ENCODE results near the gene PCNX2. TPM values are rescaled to one million over a fixed set of nuclear protein-coding genes. Genes with fewer than 3 reads are reported as not detected.
"Not testable (repeated sequence)": the region's sequence is repeated elsewhere in the genome, so short reads cannot be mapped to it uniquely, and the experiment has no call there.

PCNX2 gene
- total RNA-seq, 1 experiment from 2014 or later: 4.8 TPM

DNA sequence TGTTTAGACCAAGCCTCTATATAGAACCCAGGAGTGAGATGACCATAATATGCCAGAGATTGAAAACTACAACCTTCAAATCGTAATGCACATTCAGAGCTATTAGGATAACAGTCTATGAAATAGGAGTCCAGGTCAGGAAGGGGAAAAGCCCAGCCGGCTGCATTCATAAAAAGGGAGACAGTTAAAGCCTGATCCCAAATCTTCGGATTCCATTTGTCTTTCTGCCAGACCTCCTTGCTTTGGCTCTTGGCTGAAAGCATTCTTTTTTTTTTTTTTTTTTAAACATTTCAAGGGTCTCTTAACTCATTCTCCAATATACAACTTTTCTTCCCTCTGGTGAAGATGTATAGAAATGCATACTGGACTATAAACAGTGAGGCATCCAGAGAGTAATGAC is 264.0 kb downstream of the PCNX2 start:
- DNase-seq (ENCODE audit: low read depth, low spot score): no peak
- in situ Hi-C loops (cut with HindIII; ENCODE audit: low pct_unique_long_range_greater_than_20kb, low sequenced_read_pairs): no loop called here

DNA sequence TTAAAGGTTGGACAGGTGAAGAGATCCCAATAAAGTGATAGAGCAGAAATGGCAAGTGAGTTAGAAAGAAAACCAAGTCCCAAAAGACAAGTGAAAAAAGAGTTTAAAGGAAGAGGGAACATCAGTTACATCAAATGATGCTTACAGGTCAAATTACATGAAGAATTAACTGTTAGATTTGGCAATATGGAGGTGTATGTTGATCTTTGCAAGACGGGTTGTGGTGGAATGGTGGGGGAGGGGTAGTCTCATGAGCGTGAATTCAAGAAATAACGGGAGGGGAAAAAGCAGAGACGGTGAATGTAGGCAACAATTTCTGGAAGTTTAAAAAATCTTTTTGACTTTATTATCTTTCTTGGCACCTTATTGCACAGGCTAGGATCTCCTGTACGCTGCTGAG is 268.5 kb downstream of the PCNX2 start:
- in situ Hi-C loops (cut with HindIII; ENCODE audit: low pct_unique_long_range_greater_than_20kb, low sequenced_read_pairs): no loop called here
- no peak for DNase-seq (ENCODE audit: low read depth, low spot score)

DNA sequence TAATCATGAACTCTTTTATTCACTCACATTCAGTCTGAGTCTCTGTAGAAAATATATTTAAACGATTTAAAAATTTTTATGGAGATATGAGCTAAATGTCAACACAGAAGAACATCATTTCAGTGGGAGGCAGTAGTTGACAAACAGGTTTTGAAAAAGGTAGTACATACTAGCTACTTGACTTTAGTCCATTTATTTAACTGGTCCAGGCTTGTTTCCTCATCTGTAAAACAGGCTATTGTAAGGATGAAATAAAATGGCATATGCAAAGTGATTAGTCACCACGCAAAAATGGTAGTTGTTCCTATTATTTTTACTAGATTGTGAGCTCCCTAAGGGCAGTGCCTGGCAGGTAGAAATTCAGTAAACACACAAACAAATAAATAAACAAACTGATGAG is 270.0 kb downstream of the PCNX2 start:
- no peak for DNase-seq (ENCODE audit: low read depth, low spot score)
- in situ Hi-C loops (cut with HindIII; ENCODE audit: low pct_unique_long_range_greater_than_20kb, low sequenced_read_pairs): no loop called here

DNA sequence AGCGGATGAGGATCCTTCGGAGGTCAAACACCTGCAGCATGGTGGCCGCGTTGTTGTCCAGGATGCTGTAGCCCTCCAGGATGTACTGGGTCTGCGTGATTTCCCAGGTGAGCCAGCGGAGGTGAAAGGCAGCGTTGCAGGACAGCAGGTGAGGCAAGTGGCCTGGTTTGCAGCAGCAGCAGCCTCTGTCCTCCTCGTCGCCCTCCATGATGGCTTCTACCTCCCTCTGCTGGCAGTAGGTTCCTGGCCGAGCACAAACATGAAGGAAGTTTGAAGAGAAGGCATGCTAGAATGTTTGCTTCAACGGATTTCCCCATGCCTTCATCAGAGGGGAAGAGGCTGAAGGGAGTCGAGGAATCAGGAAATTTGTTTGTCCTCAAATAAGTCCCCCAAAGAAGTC is 270.4 kb downstream of the PCNX2 start:
- in situ Hi-C loops (cut with HindIII; ENCODE audit: low pct_unique_long_range_greater_than_20kb, low sequenced_read_pairs): no loop called here
- DNase-seq (ENCODE audit: low read depth, low spot score): peak; percentile 61

DNA sequence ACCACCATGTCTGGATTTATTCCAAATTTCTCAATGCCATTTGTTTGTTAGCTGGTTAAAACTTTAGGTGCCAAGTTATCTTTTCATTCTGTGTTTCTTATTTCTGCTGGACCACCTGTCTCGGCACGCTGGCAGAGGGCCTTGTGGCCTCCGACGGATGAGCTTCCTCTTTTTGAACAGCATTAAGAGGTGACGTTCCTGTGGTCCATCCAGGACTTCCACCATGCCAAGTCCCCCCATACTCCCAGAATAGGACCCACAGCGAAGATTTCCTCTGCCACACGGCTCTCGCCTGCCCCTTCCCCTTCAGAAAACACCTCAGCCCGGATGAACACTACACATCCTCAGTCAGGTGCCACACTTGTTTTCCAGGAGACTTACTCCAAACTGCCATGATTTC is 271.3 kb downstream of the PCNX2 start:
- in situ Hi-C loops (cut with HindIII; ENCODE audit: low pct_unique_long_range_greater_than_20kb, low sequenced_read_pairs): no loop called here
- no peak for DNase-seq (ENCODE audit: low read depth, low spot score)

DNA sequence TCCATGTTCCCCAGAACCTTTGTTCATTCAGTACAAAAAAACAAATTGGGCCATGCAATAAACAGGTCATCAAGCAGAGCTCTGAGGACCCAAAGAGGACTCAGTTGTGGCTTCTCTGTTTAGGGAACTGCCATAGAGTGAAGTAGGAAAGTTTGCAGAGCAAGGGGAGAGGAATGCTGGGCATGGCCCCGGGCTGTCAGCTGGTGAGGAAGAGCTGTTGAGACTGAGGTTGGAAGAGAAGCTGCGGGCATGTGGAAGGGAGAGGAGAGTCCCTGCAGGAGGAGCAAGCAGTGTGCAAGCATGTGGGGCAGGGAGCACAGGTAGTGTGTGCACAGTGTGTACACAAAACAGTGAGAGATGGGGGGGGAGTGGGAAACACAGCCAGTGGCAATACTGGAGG is 273.3 kb downstream of the PCNX2 start:
- in situ Hi-C loops (cut with HindIII; ENCODE audit: low pct_unique_long_range_greater_than_20kb, low sequenced_read_pairs): no loop called here

DNA sequence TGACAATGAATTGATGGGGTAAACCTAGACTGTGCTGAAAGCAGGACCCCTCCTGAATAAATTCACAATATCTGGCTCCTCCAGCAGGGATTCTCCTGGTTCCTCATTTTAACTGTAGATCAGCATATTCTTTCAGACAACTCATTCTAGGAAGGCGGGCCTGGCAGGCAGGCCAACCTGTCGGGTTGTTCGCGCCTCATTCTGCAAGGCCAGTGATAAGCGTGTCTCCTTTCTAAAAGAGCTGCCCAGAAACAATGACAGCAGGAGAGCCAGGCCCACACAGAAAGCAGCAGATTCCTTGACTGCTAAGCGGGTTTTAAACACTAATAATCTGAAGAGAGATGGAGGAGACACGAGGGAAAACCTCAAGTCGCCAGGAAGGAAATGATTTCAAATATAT is 275.1 kb downstream of the PCNX2 start:
- DNase-seq (ENCODE audit: low read depth, low spot score): no peak
- in situ Hi-C loops (cut with HindIII; ENCODE audit: low pct_unique_long_range_greater_than_20kb, low sequenced_read_pairs): no loop called here

More for the DNA sequence above, 273.3 kb downstream of the PCNX2 start:
- no peak for DNase-seq (ENCODE audit: low read depth, low spot score)

DNA sequence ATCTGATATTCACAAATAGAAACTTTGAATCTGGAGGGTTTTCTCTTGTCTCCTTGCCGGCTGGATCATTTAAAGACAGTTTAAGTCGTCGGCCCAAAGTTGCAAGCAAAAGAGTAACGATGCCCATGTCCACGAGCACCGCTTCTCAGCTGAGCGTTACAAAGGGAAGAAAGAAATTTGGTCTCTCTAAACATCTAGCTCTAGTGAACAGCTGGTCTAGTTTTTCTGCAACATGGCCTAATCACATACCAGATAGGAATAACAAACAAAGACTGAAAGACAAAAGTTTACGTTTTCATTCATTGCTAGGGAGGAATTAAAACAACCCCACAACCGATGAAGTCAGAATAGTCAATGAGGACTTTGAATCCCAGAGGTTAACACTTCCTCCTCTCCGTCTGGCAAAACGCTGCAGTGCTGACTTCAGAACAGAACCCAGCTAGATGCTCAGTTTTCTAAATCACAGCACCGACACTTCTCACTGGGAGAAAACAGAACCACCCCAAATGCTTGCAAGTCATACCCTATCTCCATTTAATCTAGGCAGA is 275.7 kb downstream of the PCNX2 start:
- DNase-seq (ENCODE audit: low read depth, low spot score): no peak
- in situ Hi-C loops (cut with HindIII; ENCODE audit: low pct_unique_long_range_greater_than_20kb, low sequenced_read_pairs): no loop called here

DNA sequence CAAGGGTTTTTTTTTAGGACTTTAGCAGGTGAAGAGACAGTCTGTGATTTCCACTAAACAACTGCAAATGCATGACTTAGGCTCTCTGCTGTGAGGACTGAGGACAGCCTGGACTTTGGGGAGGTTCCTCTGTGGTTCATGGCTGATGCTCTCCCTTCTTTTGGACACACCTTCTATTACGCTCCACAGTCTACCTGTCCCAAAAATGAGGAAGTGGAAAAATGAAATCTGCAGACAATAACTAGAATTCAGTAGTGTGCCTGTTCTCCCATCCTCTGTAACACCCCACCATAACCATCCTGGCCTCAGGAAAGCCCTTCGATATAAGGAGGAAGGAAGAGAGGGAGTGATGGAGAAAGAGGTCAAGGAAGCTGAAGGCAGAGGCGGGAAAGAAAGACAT is 276.4 kb downstream of the PCNX2 start:
- in situ Hi-C loops (cut with HindIII; ENCODE audit: low pct_unique_long_range_greater_than_20kb, low sequenced_read_pairs): no loop called here
- DNase-seq (ENCODE audit: low read depth, low spot score): no peak

DNA sequence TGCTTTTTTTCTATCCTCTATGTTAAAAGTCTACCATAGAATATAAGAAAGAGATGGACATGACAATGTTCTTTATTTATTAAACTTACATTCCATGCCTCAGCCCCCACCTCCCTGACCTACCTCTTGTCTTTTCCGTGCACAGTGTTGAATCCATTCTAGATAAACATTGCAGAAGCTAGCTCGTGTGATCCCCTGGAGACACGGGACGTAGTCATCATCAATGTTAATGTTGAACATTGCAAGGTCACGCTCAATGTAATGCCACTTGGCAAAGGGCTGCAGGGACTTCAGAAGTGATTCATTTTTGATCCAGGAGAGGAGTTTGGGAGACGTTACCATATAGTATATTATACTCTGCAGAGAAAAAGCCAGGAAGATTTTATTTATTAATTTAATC is 278.7 kb downstream of the PCNX2 start:
- in situ Hi-C loops (cut with HindIII; ENCODE audit: low pct_unique_long_range_greater_than_20kb, low sequenced_read_pairs): no loop called here

DNA sequence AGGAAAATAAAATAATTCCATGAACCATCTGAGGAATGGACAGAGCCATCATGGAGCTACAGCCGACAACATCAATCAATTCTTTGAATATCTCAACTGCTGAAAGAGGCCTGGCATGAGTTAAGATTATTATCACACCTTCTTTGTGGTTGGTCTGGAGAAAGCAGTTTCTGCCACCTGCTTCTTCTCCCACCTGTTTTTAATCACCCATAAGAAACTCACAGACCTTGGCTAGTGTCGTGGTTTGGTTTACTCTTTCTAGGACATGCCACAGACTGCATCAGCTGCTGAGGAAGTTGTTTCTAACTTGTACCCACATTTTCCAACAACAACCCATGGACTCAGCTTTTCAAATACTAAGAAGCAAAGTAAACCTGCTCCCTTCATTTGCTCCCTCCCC is 279.6 kb downstream of the PCNX2 start:
- in situ Hi-C loops (cut with HindIII; ENCODE audit: low pct_unique_long_range_greater_than_20kb, low sequenced_read_pairs): no loop called here
- DNase-seq (ENCODE audit: low read depth, low spot score): no peak

More for the DNA sequence above, 278.7 kb downstream of the PCNX2 start:
- DNase-seq (ENCODE audit: low read depth, low spot score): no peak

DNA sequence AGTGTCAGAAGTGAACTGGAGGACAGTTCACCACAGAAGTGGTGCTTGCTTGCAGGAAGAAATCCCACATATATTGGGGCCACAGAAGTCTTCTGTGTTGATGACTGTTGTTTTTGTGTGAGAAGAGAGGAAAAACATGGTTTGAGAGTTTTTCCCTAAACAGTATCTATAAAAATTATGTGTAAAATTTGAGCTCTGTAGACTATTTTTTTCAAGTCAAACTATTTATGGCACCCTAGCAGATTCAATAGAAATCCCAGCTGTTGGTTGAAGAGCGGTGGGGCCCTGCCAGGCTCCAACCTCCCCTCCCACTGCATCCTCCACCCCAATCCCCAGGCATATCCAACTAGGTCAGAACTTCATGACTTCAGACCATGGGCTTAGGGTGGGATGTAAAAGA is 283.5 kb downstream of the PCNX2 start:
- no peak for DNase-seq (ENCODE audit: low read depth, low spot score)
- in situ Hi-C loops (cut with HindIII; ENCODE audit: low pct_unique_long_range_greater_than_20kb, low sequenced_read_pairs): no loop called here

DNA sequence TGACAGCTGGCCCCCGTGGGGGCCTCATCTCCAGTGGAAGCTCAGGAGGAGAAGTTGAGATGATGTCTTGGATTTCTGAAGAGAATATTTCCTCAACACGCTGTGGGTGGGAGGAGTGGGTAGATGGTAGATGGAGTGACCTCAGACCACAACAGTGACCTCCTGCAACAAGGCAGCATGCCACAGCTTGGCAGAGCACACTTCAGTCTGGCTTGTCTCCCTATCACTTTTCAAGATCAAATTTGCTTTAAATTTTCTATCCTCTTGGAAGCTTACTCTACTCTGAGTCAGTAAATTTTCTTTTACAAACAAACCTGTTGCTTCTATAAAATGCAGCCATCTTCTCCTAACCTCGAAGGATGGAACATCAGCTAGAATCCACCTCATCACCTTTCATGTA is 285.4 kb downstream of the PCNX2 start:
- DNase-seq (ENCODE audit: low read depth, low spot score): no peak
- in situ Hi-C loops (cut with HindIII; ENCODE audit: low pct_unique_long_range_greater_than_20kb, low sequenced_read_pairs): no loop called here

DNA sequence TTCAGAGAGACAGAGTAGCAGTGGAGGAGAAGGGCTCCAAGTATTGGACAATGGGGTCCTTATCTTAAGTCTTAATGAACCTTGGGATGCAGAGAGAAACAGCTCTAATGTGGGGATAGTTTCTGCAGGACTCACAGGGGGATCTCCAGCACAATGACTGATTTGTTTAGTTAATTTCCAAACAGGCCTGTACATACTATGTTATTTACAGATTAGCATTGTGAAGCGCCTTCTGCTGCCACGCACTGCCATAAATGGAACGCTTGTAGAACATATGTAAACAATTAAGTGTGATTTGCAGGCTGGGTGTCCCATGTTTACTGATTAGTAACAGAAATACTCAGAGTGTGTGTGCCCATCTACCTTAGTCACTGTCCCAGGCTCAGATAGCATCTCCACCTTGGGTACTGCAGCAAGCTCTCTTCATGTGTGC is 289.0 kb downstream of the PCNX2 start:
- in situ Hi-C loops (cut with HindIII; ENCODE audit: low pct_unique_long_range_greater_than_20kb, low sequenced_read_pairs): no loop called here
- DNase-seq (ENCODE audit: low read depth, low spot score): no peak

DNA sequence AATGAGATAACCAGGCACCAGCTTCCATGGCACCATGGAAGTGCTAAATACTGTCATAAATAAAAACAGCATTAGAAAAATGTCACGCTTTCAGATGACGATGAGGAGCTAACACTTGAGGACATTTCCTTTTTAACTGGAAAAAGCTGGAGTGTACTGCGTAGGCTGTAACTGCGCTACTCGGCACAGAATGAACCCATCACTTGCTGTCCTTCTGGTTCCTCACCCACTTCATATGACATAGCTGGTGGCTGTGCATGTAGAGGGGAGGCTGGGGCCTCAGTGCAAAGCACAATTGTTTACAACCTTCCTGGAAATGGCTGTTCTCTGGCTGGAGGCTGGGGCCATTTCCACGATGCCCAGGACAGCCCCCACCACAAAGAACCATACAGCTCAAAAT is 289.4 kb downstream of the PCNX2 start:
- no peak for DNase-seq (ENCODE audit: low read depth, low spot score)
- in situ Hi-C loops (cut with HindIII; ENCODE audit: low pct_unique_long_range_greater_than_20kb, low sequenced_read_pairs): no loop called here

DNA sequence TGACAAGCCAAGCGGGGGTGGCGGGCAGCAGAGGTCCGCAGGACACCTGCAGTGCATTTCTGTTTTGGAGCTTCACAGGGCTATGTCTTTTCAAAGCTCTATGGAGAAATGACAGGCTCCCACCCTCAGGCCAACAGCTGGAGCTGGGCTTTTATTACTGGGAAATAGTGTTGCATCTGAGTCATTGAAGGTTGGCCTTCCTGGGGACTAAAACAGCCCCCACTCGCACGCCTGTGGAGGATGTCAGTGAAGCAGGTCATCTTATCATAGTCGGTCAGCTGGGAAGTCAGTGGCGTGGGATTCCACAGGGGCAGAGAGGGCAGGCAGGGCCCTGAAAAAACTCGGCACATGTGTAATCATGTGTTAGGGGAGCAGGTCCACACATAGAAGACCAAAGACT is 289.8 kb downstream of the PCNX2 start:
- in situ Hi-C loops (cut with HindIII; ENCODE audit: low pct_unique_long_range_greater_than_20kb, low sequenced_read_pairs): no loop called here
- no peak for DNase-seq (ENCODE audit: low read depth, low spot score)

DNA sequence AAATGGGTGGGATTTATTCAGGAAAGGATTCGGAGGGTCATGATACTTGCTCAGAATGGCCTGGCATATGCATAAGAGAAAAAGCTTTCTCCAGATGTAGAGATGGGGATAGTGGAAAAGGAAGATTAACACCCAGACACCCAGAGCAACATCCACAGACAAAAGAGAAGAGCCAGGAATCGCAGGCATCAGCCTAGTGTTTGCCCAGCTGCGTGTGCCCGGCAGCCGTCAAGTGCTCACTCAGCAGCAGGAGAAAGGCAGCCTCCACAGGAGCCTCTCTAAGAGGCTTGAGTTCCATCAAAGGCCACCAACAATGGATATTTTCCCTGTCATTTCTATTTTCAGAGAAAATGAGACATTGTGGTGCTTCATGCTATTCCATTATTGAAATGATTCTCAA is 290.4 kb downstream of the PCNX2 start:
- in situ Hi-C loops (cut with HindIII; ENCODE audit: low pct_unique_long_range_greater_than_20kb, low sequenced_read_pairs): no loop called here
- no peak for DNase-seq (ENCODE audit: low read depth, low spot score)

DNA sequence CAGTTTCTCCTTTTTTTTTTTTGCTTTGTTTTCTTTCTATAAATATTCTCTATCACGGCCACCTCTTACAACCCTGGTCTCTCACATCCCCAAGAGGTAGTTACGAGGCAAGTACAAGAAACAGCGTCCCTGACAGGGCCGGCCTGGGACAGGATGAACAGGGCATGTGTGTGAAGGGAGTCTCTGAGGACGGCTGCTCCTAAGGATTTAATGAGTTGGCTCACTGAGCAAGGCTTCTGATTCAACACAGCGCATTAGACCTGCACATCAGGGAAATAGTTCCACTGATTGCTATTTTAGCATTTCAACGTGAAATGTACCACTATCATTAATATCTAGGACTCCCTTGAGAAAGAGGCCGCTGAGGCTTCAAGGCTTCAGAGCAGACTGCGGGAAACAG is 291.1 kb downstream of the PCNX2 start:
- in situ Hi-C loops (cut with HindIII; ENCODE audit: low pct_unique_long_range_greater_than_20kb, low sequenced_read_pairs): no loop called here
- no peak for DNase-seq (ENCODE audit: low read depth, low spot score)

DNA sequence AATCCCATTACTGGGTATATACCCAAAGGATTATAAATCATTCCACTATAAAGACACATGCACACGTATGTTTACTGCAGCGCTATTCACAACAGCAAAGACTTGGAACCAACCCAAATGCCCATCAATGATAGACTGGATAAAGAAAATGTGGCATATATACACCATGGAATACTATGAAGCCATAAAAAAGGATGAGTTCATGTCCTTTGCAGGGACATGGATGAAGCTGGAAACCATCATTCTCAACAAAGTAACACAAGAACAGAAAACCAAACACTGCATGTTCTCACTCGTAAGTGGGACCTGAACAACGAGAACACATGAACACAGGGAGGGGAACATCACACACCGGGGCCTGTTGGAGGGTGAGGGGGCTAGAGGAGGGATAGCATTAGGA is 291.9 kb downstream of the PCNX2 start:
- in situ Hi-C loops (cut with HindIII; ENCODE audit: low pct_unique_long_range_greater_than_20kb, low sequenced_read_pairs); DNase-seq (ENCODE audit: low read depth, low spot score): not testable (repeated sequence)

DNA sequence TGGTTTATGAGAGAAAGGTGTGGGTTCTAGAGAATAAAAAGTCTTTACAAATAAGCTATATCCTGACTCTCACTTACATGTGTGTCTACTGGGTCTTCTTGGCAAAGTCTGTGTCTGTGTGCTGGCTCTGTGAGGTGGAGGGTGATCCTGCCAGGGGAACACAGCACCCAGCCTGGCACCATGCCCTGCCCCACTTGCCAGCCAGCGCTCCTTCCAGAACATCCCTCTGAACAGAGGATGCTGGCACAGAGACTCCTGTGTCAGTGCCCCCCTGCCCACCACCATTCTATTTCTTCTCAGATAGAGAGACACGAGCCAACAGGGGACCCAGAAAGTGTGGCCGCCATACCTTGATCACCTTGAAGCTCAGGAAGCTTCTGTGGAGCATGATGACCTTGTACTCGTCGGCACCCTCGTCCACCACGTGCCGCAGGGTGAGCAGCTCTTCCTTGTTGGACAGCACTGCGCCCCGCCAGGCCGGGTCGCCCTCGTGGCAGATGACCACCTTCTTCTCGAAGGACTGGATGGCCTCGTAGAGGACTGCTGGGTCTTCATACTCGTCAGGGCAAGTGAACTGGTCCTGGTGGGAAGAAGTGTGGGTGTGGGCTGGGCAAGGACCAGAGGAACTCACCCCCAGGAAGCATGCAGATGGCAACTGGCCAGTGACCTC is 295.4 kb downstream of the PCNX2 start:
- in situ Hi-C loops (cut with HindIII; ENCODE audit: low pct_unique_long_range_greater_than_20kb, low sequenced_read_pairs): no loop called here
- no peak for DNase-seq (ENCODE audit: low read depth, low spot score)
